CD4-positive, alpha-beta T cell (primary cell): ENCODE results near the gene SH3BP2. TPM values are rescaled to one million over a fixed set of nuclear protein-coding genes. Genes with fewer than 3 reads are reported as not detected.

Experiments
- ATAC-seq: fragments of 200-7000 bp; cut with Tn5 transposase; one replicate; pipeline ENCODE4 v1.10.0; 2022; ENCODE audit warnings: mild to moderate bottlenecking; ENCODE audit not compliant: poor library complexity
- CTCF ChIA-PET: fragments of 350-600 bp; sonication (Branson Sonifier 250); formaldehyde crosslinking; loops from one replicate; lab custom pipeline; 2021; ENCODE audit warnings: antibody characterized with exemption, inconsistent platforms; lab: Charles Lee
- POLR2A ChIA-PET: fragments of 350-600 bp; sonication (Branson Sonifier 250); formaldehyde crosslinking; loops from one replicate; lab custom pipeline; 2021; ENCODE audit warnings: antibody characterized with exemption, inconsistent platforms; lab: Charles Lee
- DNase-seq, 14 experiments: peaks; one replicate each; pipeline ENCODE4 v3.0.0-alpha.2; 2013 to 2020; ENCODE audit warnings: mixed read lengths in 2 of 14
- H3K27ac ChIP-seq, 2 donors: one replicate each; pipeline versions ENCODE4 v1.5.1 to v1.7.0; 2013; ENCODE audit warnings: low read length in 2 of 2, low read depth in 1 of 2, mild to moderate bottlenecking in 1 of 2
- H3K27me3 ChIP-seq, 2 experiments: 1 replicate in 1 of 2; 2 replicates in 1 of 2; pipeline versions ENCODE4 v1.6.1 to v1.7.0; 2013; ENCODE audit warnings: low read length in 2 of 2, control low read depth in 1 of 2, mild to moderate bottlenecking in 1 of 2, moderate library complexity in 1 of 2; ENCODE audit not compliant: insufficient read depth in 2 of 2, control insufficient read depth in 1 of 2
- H3K36me3 ChIP-seq: one replicate; pipeline ENCODE4 v1.6.1; 2013; ENCODE audit warnings: low read length, control low read depth; ENCODE audit not compliant: insufficient read depth
- H3K4me1 ChIP-seq: one replicate; pipeline ENCODE4 v1.6.1; 2013; ENCODE audit warnings: low read length, control low read depth; ENCODE audit not compliant: insufficient read depth
- H3K4me3 ChIP-seq: one replicate; pipeline ENCODE4 v1.5.1; 2013; ENCODE audit warnings: mild to moderate bottlenecking, low read length, moderate library complexity
- H3K9me3 ChIP-seq, 2 experiments: 1 replicate in 1 of 2; 2 replicates in 1 of 2; pipeline versions ENCODE4 v1.6.1 to v1.7.0; 2013; ENCODE audit warnings: low read length in 2 of 2, mild to moderate bottlenecking in 2 of 2, control low read depth in 1 of 2, moderate library complexity in 1 of 2; ENCODE audit not compliant: control insufficient read depth in 1 of 2, insufficient read depth in 1 of 2
- H3K27ac Mint-ChIP-seq: one replicate; pipeline ENCODE4 v1.8.0; 2020; ENCODE audit warnings: mixed read lengths
- H3K27me3 Mint-ChIP-seq: one replicate; pipeline ENCODE4 v1.8.0; 2021; ENCODE audit warnings: mixed read lengths
- H3K36me3 Mint-ChIP-seq: one replicate; pipeline ENCODE4 v1.8.0; 2021; ENCODE audit warnings: low read depth, mixed read lengths
- H3K4me1 Mint-ChIP-seq: one replicate; pipeline ENCODE4 v1.8.0; 2021; ENCODE audit warnings: low read depth, mixed read lengths
- H3K4me3 Mint-ChIP-seq: one replicate; pipeline ENCODE4 v1.8.0; 2020; ENCODE audit warnings: mild to moderate bottlenecking, mixed read lengths
- H3K9me3 Mint-ChIP-seq: one replicate; pipeline ENCODE4 v1.8.0; 2020; ENCODE audit warnings: mixed read lengths
- intact Hi-C, 2 experiments: fragments of 100-400 bp; cut with DNase I in 1 of 2; cut with micrococcal nuclease in 1 of 2; formaldehyde crosslinking; loops; one replicate each; pipeline versions ENCODE4 v1.15.1 to v1.9.0; 2023 to 2025; cut with DNase I, micrococcal nuclease
- total RNA-seq, 174 experiments: library from RNA in 2 of 174; stranded (reverse) in 2 of 174; gene quantifications; one replicate each; pipeline ENCODE4 v1.2.3 and lab custom pipeline; 2021 to 2026
- TF ChIP-seq, protein P1 (sequence below): fragments of 200-600 bp; IDR thresholded peaks from one replicate; pipeline ENCODE4 v1.8.0; 2022; ENCODE audit warnings: antibody characterized with exemption, mild to moderate bottlenecking

The SH3BP2 gene
- total RNA-seq, 2 experiments from 2014 or later, result 30.1 to 30.5 TPM

DNA sequence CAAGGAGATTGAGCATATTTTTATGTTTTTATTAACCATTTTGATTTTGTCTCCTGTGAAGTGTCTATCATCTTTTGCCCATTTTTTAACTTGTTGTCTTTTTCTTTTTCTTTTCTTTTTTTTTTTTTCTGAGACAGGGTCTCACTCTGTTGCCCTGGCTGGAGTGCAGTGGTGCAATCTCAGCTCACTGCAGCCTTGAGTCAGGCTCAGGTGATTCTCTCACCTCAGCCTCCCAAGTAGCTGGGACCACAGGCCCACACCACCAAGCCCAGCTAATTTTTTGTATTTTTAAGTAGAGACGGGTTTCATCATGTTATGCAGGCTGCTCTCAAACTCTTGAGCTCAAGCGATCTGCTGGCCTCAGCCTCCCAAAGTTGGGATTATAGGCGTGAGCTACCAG is 46.2 kb downstream of the SH3BP2 start:
- Mint-ChIP-seq H3K27ac (peak overlapping the region; percentile 89), H3K9me3 (no peaks in the 10 kb centered on the region), H3K27me3 (no peaks in the 10 kb centered on the region), H3K36me3 (peaks cover 8% of the 10 kb centered on the region), H3K4me3 (peak overlapping the region; percentile 86), H3K4me1 (peaks cover 59% of the 10 kb centered on the region)
- H3K36me3 ChIP-seq, result peaks cover 15% of the 10 kb centered on the region
- H3K9me3 ChIP-seq, result no peaks in the 10 kb centered on the region
- ChIA-PET CTCF (interaction anchor here (1.6 kb wide), 1 partner anchor 20 kb away, joined by 3 read pairs; no protein-coding TSS in a partner anchor), POLR2A (interaction anchor here (0.7 to 3.7 kb wide), 13 partner anchors 9 to 124 kb away, joined by 3 to 24 read pairs (median 4); partner anchors contain the start of genes GRK4, NOP14 and TNIP2)
- peak overlapping the region; percentile 50 for H3K4me3 ChIP-seq
- ATAC-seq (no peak), DNase-seq (no peak)
- H3K4me1 ChIP-seq, result peaks cover 69% of the 10 kb centered on the region
- peak overlapping the region; percentile 38 to 76 for H3K27ac ChIP-seq
- intact Hi-C loops, result loop anchor here (5.0 kb wide), 2 partner anchors 42 to 77 kb away; no protein-coding TSS in a partner anchor
- no peaks in the 10 kb centered on the region for H3K27me3 ChIP-seq
- TF ChIP-seq, protein P1, sequence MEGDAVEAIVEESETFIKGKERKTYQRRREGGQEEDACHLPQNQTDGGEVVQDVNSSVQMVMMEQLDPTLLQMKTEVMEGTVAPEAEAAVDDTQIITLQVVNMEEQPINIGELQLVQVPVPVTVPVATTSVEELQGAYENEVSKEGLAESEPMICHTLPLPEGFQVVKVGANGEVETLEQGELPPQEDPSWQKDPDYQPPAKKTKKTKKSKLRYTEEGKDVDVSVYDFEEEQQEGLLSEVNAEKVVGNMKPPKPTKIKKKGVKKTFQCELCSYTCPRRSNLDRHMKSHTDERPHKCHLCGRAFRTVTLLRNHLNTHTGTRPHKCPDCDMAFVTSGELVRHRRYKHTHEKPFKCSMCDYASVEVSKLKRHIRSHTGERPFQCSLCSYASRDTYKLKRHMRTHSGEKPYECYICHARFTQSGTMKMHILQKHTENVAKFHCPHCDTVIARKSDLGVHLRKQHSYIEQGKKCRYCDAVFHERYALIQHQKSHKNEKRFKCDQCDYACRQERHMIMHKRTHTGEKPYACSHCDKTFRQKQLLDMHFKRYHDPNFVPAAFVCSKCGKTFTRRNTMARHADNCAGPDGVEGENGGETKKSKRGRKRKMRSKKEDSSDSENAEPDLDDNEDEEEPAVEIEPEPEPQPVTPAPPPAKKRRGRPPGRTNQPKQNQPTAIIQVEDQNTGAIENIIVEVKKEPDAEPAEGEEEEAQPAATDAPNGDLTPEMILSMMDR, result no peak

DNA sequence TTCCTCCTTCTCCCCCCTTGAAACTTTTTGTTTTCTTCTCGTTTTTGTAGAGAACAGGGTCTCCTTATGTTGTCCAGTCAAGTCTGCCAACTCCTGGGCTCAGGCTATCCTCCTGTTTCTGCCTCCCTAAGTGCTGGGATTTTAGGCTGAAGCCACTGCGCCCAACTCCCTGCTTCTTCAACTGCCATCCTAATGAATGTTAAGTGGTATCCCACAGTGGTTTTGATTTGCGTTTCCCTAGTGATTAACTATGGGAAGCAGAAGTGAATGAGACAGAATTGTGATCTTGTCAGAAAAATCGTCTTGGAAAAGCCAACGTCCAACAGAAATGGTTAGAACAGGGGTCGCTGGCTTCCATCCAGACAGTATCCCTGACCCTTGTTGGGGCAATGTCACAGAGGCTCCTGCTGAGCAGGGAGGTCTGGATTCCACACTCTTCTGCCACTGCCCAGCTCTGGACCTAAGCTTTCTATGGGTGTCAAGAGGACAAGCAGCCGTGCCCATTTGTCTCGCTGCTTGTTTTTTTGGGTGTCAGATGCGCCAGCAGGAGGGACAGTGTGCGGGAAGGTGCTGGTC is 49.9 kb downstream of the SH3BP2 start:
- Mint-ChIP-seq H3K4me3 (peak overlapping the region; percentile 98), H3K4me1 (peaks cover 63% of the 10 kb centered on the region), H3K27me3 (no peaks in the 10 kb centered on the region), H3K27ac (peak overlapping the region; percentile 92), H3K9me3 (no peaks in the 10 kb centered on the region), H3K36me3 (peaks cover 14% of the 10 kb centered on the region)
- Histone ChIP-seq H3K4me3 (peak overlapping the region; percentile 79), H3K27ac (peak overlapping the region; percentile 66 to 85), H3K27me3 (no peaks in the 10 kb centered on the region), H3K4me1 (peaks cover 52% of the 10 kb centered on the region), H3K9me3 (no peaks in the 10 kb centered on the region), H3K36me3 (no peaks in the 10 kb centered on the region)
- DNase-seq (no peak), ATAC-seq (no peak)
- intact Hi-C loops, result loop anchor here (1.0 to 10.0 kb wide), 6 partner anchors 48 to 424 kb away; partner anchors contain the start of genes CFAP99 (in 1 of the 2), FAM193A (in 1 of the 2), GRK4 (in 1 of the 2) and NOP14 (in 1 of the 2)
- CTCF ChIA-PET, result no interaction called here
- TF ChIP-seq, protein P1, result no peak
- POLR2A ChIA-PET, result interaction anchor here (1.0 to 1.9 kb wide), 4 partner anchors 13 to 87 kb away, joined by 3 to 10 read pairs (median 3); no protein-coding TSS in a partner anchor

DNA sequence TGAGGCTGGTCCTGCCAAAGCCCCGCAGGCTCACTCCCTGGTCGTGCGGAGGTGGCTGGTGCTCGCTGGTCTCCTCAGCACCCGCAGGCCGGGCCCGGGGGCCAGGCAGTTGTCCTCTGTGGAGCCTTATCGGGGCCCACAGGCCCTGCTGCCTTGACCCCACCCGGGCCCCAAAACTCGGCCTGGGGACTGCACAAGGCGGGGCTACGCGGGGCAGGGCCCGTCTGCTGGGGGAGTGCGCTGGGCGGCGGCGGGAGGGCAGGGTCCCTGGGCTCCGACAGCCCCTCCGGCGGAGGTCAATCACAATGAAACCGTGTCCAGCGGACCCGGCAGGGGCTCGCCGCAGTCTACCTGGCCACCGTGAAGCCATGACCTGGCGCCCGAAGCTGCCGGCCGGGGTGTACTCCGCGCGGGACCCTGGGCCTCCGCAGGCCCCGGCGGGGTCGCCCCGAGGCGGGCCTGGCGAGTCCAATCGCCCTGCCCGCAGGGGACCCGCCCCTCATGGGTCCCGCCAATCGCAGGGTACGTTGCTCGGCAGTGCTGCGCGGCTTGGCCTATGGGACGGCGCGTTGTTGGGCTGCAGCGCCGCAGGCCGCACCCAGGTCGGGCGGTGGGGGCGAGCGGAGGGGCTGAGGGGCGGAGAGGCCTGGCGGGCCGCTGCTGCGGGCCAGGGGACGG is 50.5 kb downstream of the SH3BP2 start, which contains the start of gene ADD1:
Gene ADD1 (plus strand): TSS at position 582 of the 678 bp plus-strand sequence. CDS start 32,072 bp downstream, outside the sequence.
- ChIA-PET CTCF (no interaction called here), POLR2A (interaction anchor here (0.6 to 1.9 kb wide), 5 partner anchors 9 to 88 kb away, joined by 3 to 10 read pairs (median 3); no protein-coding TSS in a partner anchor)
- Histone ChIP-seq H3K4me3 (peak within 1 kb of the TSS; percentile 97), H3K27ac (peak within 1 kb of the TSS; percentile 66 to 85), H3K4me1 (peaks cover 49% of the 10 kb centered on the region), H3K9me3 (no peaks in the 10 kb centered on the region), H3K36me3 (no peaks in the 10 kb centered on the region), H3K27me3 (no peaks in the 10 kb centered on the region)
- peaks cover 14% of the 10 kb centered on the region for H3K36me3 Mint-ChIP-seq
- TF ChIP-seq, protein P1, result no peak
- ATAC-seq (peak; percentile 93), DNase-seq (peak; percentile 82 to 100 (median 92))
- peaks cover 63% of the 10 kb centered on the region for H3K4me1 Mint-ChIP-seq
- peak within 1 kb of the TSS; percentile 92 for H3K27ac Mint-ChIP-seq
- H3K4me3 Mint-ChIP-seq, result peak within 1 kb of the TSS; percentile 98
- intact Hi-C loops, result loop anchor here (1.0 to 10.0 kb wide), 6 partner anchors 49 to 425 kb away; partner anchors contain the start of genes CFAP99 (in 1 of the 2), FAM193A (in 1 of the 2), GRK4 (in 1 of the 2) and NOP14 (in 1 of the 2)
- H3K9me3 Mint-ChIP-seq, result no peaks in the 10 kb centered on the region
- no peaks in the 10 kb centered on the region for H3K27me3 Mint-ChIP-seq
